PC-9 (cell line): ENCODE data around the gene FLNC. TPM values are rescaled to one million over a fixed set of nuclear protein-coding genes. Genes with fewer than 3 reads are reported as not detected.

Experiments
- BruUV-seq: library from RNA; stranded (reverse); fragments of 400-500 nt; replicated peaks from 2 replicates; lab custom pipeline; 2021; lab: Mats Ljungman, UMichigan
- CTCF ChIA-PET: fragments of 300-600 bp; sonication (Branson Sonifier 250); formaldehyde crosslinking; loops from one replicate; lab custom pipeline; 2022; ENCODE audit warnings: antibody characterized with exemption; lab: Charles Lee
- POLR2A ChIA-PET: fragments of 300-600 bp; sonication (Branson Sonifier 250); formaldehyde crosslinking; loops from one replicate; lab custom pipeline; 2022; ENCODE audit warnings: antibody characterized with exemption; ENCODE audit not compliant: unreplicated experiment; lab: Charles Lee
- DNase-seq, 2 experiments: peaks; one replicate each; pipeline versions ENCODE4 v3.0.0 to v3.0.0-alpha.2; 2015 to 2022; ENCODE audit warnings: mixed read lengths in 1 of 2
- H2AFZ ChIP-seq: fragments of 200-600 bp; sonication (generic); 2 replicates; pipeline ENCODE4 v1.8.1; 2017; ENCODE audit warnings: antibody characterized with exemption
- H3F3A ChIP-seq: fragments of 200-600 bp; sonication (generic); 2 replicates; pipeline ENCODE4 v1.8.1; 2017; ENCODE audit warnings: antibody characterized with exemption, mild to moderate bottlenecking, low read depth; ENCODE audit not compliant: insufficient read depth
- H3K27ac ChIP-seq: fragments of 200-600 bp; sonication (generic); 2 replicates; pipeline ENCODE4 v1.6.1; 2016; ENCODE audit warnings: mixed run types
- H3K27me3 ChIP-seq: fragments of 200-600 bp; sonication (generic); 2 replicates; pipeline ENCODE4 v1.6.1; 2016; ENCODE audit warnings: low read depth, mixed run types; ENCODE audit not compliant: insufficient read depth
- H3K36me3 ChIP-seq: fragments of 200-600 bp; sonication (generic); 2 replicates; pipeline ENCODE4 v1.6.1; 2016; ENCODE audit warnings: low read depth, mixed run types
- H3K4me1 ChIP-seq: fragments of 200-600 bp; sonication (generic); replicated peaks from 2 replicates; pipeline ENCODE4 v1.6.1; 2016; ENCODE audit warnings: mixed run types; ENCODE audit not compliant: insufficient read depth
- H3K4me2 ChIP-seq: fragments of 200-600 bp; sonication (generic); 2 replicates; pipeline ENCODE4 v1.6.1; 2017; ENCODE audit warnings: mixed run types
- H3K4me3 ChIP-seq: fragments of 200-600 bp; sonication (generic); 2 replicates; pipeline ENCODE4 v1.6.1; 2016; ENCODE audit warnings: mixed run types
- H3K79me2 ChIP-seq: fragments of 200-600 bp; sonication (generic); 2 replicates; pipeline ENCODE4 v1.6.1; 2017; ENCODE audit warnings: low read depth, mixed run types
- H3K9me2 ChIP-seq: fragments of 200-600 bp; sonication (generic); 2 replicates; pipeline ENCODE4 v1.8.1; 2017; ENCODE audit warnings: mild to moderate bottlenecking; ENCODE audit not compliant: insufficient read depth
- H3K9me3 ChIP-seq: fragments of 200-600 bp; sonication (generic); 2 replicates; pipeline ENCODE4 v1.8.1; 2016; ENCODE audit warnings: low read depth; ENCODE audit not compliant: insufficient read depth
- H4K20me1 ChIP-seq: fragments of 200-600 bp; sonication (generic); 2 replicates; pipeline ENCODE4 v1.8.1; 2017; ENCODE audit not compliant: insufficient read depth
- EZH2 ChIP-seq: fragments of 200-600 bp; sonication (generic); IDR thresholded peaks from 2 replicates; pipeline ENCODE4 v1.8.0; 2017; ENCODE audit warnings: antibody characterized with exemption, low read depth
- intact Hi-C: fragments of 100-400 bp; cut with micrococcal nuclease; formaldehyde crosslinking; loops from one replicate; pipeline ENCODE4 v1.10.0; 2022; ENCODE audit not compliant: unreplicated experiment
- total RNA-seq: library from RNA; stranded (reverse); gene quantifications from 2 replicates; pipeline ENCODE4 v1.2.3, GENCODE V29; 2021
- TF ChIP-seq, protein P1 (sequence below): fragments of 200-600 bp; sonication (generic); conservative IDR thresholded peaks from 2 replicates; pipeline ENCODE4 v1.6.1; 2017; ENCODE audit warnings: mixed run types, antibody characterized with exemption, mild to moderate bottlenecking, moderate library complexity

FLNC gene
- total RNA-seq, 1 experiment from 2014 or later: 75.5 TPM

DNA sequence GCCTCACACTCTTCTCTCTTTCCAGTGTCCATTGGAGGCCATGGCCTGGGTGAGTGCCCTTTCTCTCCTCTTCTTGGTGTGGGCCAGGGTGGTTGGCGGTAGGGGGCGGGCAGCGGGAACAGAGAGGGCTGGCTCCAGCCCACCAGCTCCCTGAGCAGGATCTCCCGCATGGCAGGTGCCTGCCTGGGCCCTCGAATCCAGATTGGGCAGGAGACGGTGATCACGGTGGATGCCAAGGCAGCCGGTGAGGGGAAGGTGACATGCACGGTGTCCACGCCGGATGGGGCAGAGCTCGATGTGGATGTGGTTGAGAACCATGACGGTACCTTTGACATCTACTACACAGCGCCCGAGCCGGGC, 18.9 kb downstream of the FLNC start:
- BruUV-seq: no TSS peak
- ChIA-PET POLR2A (no interaction called here), CTCF (no interaction called here)
- Histone ChIP-seq H2AFZ (no peak overlapping the region), H3K4me2 (no peak overlapping the region), H3K27ac (no peak overlapping the region), H3K27me3 (no peaks in the 10 kb centered on the region), H3K4me1 (no peaks in the 10 kb centered on the region), H3F3A (no peaks in the 10 kb centered on the region), H3K9me2 (no peaks in the 10 kb centered on the region), H3K36me3 (no peaks in the 10 kb centered on the region), H3K9me3 (no peaks in the 10 kb centered on the region), H3K4me3 (no peak overlapping the region), H4K20me1 (no peaks in the 10 kb centered on the region), H3K79me2 (no peaks in the 10 kb centered on the region)
- no peak for TF ChIP-seq EZH2
- TF ChIP-seq, protein P1, sequence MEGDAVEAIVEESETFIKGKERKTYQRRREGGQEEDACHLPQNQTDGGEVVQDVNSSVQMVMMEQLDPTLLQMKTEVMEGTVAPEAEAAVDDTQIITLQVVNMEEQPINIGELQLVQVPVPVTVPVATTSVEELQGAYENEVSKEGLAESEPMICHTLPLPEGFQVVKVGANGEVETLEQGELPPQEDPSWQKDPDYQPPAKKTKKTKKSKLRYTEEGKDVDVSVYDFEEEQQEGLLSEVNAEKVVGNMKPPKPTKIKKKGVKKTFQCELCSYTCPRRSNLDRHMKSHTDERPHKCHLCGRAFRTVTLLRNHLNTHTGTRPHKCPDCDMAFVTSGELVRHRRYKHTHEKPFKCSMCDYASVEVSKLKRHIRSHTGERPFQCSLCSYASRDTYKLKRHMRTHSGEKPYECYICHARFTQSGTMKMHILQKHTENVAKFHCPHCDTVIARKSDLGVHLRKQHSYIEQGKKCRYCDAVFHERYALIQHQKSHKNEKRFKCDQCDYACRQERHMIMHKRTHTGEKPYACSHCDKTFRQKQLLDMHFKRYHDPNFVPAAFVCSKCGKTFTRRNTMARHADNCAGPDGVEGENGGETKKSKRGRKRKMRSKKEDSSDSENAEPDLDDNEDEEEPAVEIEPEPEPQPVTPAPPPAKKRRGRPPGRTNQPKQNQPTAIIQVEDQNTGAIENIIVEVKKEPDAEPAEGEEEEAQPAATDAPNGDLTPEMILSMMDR: no peak
- DNase-seq: no peak
- intact Hi-C loops: no loop called here

DNA sequence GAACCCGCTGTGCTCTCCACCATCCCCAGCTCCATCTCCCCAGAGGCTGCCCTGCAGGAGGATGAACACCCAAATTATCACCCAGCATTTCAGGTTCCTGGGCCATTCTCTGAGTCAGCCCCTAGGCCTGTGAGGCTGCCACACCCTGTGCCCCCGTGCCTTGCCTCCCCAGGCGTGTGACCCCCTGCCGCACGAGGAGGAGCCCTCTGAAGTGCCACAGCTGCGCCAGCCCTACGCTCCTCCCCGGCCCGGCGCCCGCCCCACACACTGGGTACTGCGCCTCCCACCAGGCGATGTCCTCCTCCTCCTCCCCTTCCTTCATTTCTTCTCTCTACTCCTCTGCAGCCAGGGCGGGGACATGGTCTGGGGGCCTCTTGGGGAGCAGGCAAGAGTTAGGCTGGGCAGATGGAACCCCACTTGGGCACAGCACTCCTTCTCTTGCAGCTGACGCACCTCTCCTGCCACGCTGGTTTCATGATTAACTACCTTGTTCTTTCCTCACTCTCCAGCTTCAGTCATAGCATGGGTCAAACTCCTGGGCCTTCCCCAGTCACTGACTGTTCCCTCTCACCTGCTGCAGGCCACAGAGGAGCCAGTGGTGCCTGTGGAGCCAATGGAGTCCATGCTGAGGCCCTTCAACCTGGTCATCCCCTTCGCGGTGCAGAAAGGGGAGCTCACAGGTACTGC, 19.7 kb downstream of the FLNC start:
- ChIA-PET CTCF (no interaction called here), POLR2A (no interaction called here)
- no peaks in the 10 kb centered on the region for H4K20me1 ChIP-seq
- no peaks in the 10 kb centered on the region for H3K27me3 ChIP-seq
- TF ChIP-seq EZH2: no peak
- TF ChIP-seq, protein P1: no peak
- H3K27ac ChIP-seq: no peak overlapping the region
- H3K9me3 ChIP-seq: no peaks in the 10 kb centered on the region
- no peak for DNase-seq
- no peaks in the 10 kb centered on the region for H3K9me2 ChIP-seq
- H3K4me1 ChIP-seq: no peaks in the 10 kb centered on the region
- no peaks in the 10 kb centered on the region for H3K36me3 ChIP-seq
- no peak overlapping the region for H2AFZ ChIP-seq
- no peaks in the 10 kb centered on the region for H3K79me2 ChIP-seq
- H3K4me2 ChIP-seq: no peak overlapping the region
- BruUV-seq: no TSS peak
- H3F3A ChIP-seq: no peaks in the 10 kb centered on the region
- no peak overlapping the region for H3K4me3 ChIP-seq
- intact Hi-C loops: no loop called here

DNA sequence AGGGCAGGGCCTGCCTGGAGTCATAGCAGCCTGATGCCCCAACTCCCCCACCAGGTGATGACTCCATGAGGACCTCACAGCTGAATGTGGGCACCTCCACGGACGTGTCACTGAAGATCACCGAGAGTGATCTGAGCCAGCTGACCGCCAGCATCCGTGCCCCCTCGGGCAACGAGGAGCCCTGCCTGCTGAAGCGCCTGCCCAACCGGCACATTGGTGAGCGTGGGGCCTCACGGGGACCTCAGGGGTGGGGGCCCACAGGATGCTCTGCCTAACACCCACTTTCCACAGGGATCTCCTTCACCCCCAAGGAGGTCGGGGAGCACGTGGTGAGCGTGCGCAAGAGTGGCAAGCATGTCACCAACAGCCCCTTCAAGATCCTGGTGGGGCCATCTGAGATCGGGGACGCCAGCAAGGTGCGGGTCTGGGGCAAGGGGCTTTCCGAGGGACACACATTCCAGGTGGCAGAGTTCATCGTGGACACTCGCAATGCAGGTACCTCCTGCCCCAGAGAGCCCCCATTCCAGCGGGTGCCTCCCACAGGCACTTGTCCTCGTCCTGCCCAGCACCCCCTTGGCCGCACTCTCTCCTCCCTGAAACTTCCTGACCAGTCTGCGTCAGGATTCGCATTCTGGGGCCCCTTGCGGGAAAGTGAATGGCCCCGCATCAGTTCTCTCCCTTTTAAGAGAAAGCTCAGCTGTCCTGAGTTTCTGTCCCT, 22.5 kb downstream of the FLNC start:
- Histone ChIP-seq H3K4me2 (no peak overlapping the region), H3F3A (no peaks in the 10 kb centered on the region), H3K27me3 (no peaks in the 10 kb centered on the region), H3K79me2 (no peaks in the 10 kb centered on the region), H3K4me3 (no peak overlapping the region), H3K4me1 (no peaks in the 10 kb centered on the region), H3K9me2 (no peaks in the 10 kb centered on the region), H3K27ac (no peak overlapping the region), H3K9me3 (no peaks in the 10 kb centered on the region), H2AFZ (no peak overlapping the region), H3K36me3 (no peaks in the 10 kb centered on the region), H4K20me1 (no peaks in the 10 kb centered on the region)
- DNase-seq: no peak
- ChIA-PET CTCF (no interaction called here), POLR2A (no interaction called here)
- TF ChIP-seq, protein P1: no peak
- no peak for TF ChIP-seq EZH2
- intact Hi-C loops: no loop called here
- BruUV-seq: no TSS peak
